Measurements from ENCODE around the gene MLXIPL. TPM values are rescaled to one million over a fixed set of nuclear protein-coding genes. Genes with fewer than 3 reads are reported as not detected.

MLXIPL gene
- total and polyA plus RNA-seq, 2 of the 8 experiments (the other 6 are each of a cell fraction or from before 2014, with no cell fraction given), result 9.4 to 10.6 TPM

GRCh38 chr7:73631558-73631957, 7.2 kb upstream of the MLXIPL start:
- Histone ChIP-seq H3K4ac (replicated peaks; ENCODE audit: insufficient read length, low read depth, low read length) (no peak overlapping the region), H2AFZ (ENCODE audit: low read length) (no peak overlapping the region), H3K36me3 (ENCODE audit: control insufficient read depth in 2 of 4, insufficient read depth in 4 of 4, low read length in 3 of 4) (no peaks in the 10 kb centered on the region), H2AK5ac (ENCODE audit: low read depth, low read length) (no peak overlapping the region), H3K27ac (ENCODE audit: low read depth, low read length) (no peak overlapping the region), H3K79me1 (ENCODE audit: low read depth, low read length) (no peaks in the 10 kb centered on the region), H3K79me2 (ENCODE audit: control insufficient read depth in 1 of 2, insufficient read depth in 2 of 2, low read length in 2 of 2) (no peaks in the 10 kb centered on the region), H4K8ac (ENCODE audit: extremely low read depth, insufficient read depth, low read length) (no peak overlapping the region), H2BK120ac (replicated peaks; ENCODE audit: low read depth, low read length) (no peak overlapping the region), H4K91ac (replicated peaks; ENCODE audit: insufficient read length, low read length) (no peak overlapping the region), H3K18ac (ENCODE audit: extremely low read depth, low read length) (no peak overlapping the region), H4K5ac (ENCODE audit: insufficient read length, low read depth, low read length) (no peak overlapping the region), H2BK5ac (ENCODE audit: low read depth, low read length) (no peak overlapping the region), H3K9ac (replicated peaks in 1 of 4; ENCODE audit: extremely low read depth in 1 of 4, low read depth in 3 of 4, low read length in 3 of 4) (no peak overlapping the region), H3K27me3 (replicated peaks in 1 of 4; ENCODE audit: control insufficient read depth in 3 of 4, extremely low read depth in 1 of 4, insufficient read depth in 3 of 4, low read length in 3 of 4) (no peaks in the 10 kb centered on the region), H3K56ac (replicated peaks; ENCODE audit: insufficient read length, low read depth, low read length) (no peak overlapping the region), H2BK20ac (ENCODE audit: low read length) (no peak overlapping the region), H3K4me3 (ENCODE audit: extremely low read depth in 1 of 4, insufficient read depth in 2 of 4, low read depth in 3 of 4, low read length in 4 of 4) (no peak overlapping the region), H3K23me2 (ENCODE audit: low read depth, low read length) (peaks cover 5% of the 10 kb centered on the region; the same call in 1 of the 2 replicates), H2BK15ac (ENCODE audit: low read length) (no peak overlapping the region), H3K4me2 (ENCODE audit: insufficient read depth in 1 of 2, low read depth in 2 of 2, low read length in 2 of 2) (no peak overlapping the region), H3K14ac (ENCODE audit: insufficient read length) (no peak overlapping the region), H3K9me3 (ENCODE audit: insufficient read depth in 2 of 2, low read depth in 1 of 2, low read length in 1 of 2) (no peaks in the 10 kb centered on the region), H3K23ac (ENCODE audit: insufficient read length) (no peak overlapping the region), H4K20me1 (replicated peaks in 1 of 2; ENCODE audit: control insufficient read depth in 1 of 2, insufficient read depth in 2 of 2, low read length in 2 of 2) (peaks cover 0 to 1% of the 10 kb centered on the region in 2 experiments), H2BK12ac (ENCODE audit: low read depth, low read length) (no peak overlapping the region), H3K4me1 (replicated peaks in 1 of 4; ENCODE audit: control insufficient read depth in 3 of 4, insufficient read depth in 4 of 4, low read length in 3 of 4) (peaks cover 0 to 8% (median under 1%) of the 10 kb centered on the region in 4 experiments; a peak in 3 of 7 replicates)
- FAIRE-seq (no peak), DNase-seq (ENCODE audit: low read depth in 1 of 2, low spot score in 2 of 2) (no peak)
- WGBS, 2 experiments (ENCODE audit: extremely low coverage in 1 of 2, insufficient coverage in 1 of 2, insufficient read length in 1 of 2, insufficient replicate concordance in 2 of 2, low coverage in 1 of 2, low lambda C conversion rate in 2 of 2, missing lambda C conversion rate in 1 of 2), result 56% methylated on average over 1 of the region's 1 CpG; no CpG with 5 or more reads in 1 of the 2 experiments
- CTCF ChIA-PET (ENCODE audit: partially characterized antibody), result interaction anchor here (0.7 to 7.9 kb wide), 5 partner anchors 12 to 213 kb away, joined by 3 to 136 read pairs (median 3); no protein-coding TSS in a partner anchor
- POLR2A ChIA-PET (ENCODE audit: partially characterized antibody), result interaction anchor here (0.6 kb wide), 1 partner anchor 43 kb away, joined by 3 read pairs; no protein-coding TSS in a partner anchor
- no peak for TF ChIP-seq CTBP2 (IDR thresholded peaks at IDR 0.05; ENCODE audit: borderline replicate concordance, insufficient read depth, insufficient read length, low read length)
